Mesothelial cell of epicardium (in vitro differentiated cells): ENCODE measurements around the gene CCBE1. TPM values are rescaled to one million over a fixed set of nuclear protein-coding genes. Genes with fewer than 3 reads are reported as not detected.

Source experiments
- DNase-seq, 2 experiments: peaks; one replicate each; pipeline ENCODE4 v3.0.0; 2021; ENCODE audit warnings: low spot score in 2 of 2; ENCODE audit not compliant: unreplicated experiment in 2 of 2
- H3K27ac Mint-ChIP-seq: 2 replicates; pipeline ENCODE4 v1.8.0; 2021; ENCODE audit warnings: mixed read lengths
- H3K27me3 Mint-ChIP-seq: 2 replicates; pipeline ENCODE4 v1.8.0; 2021; ENCODE audit warnings: low read depth, mixed read lengths
- H3K36me3 Mint-ChIP-seq: 2 replicates; pipeline ENCODE4 v1.8.0; 2021; ENCODE audit warnings: mixed read lengths
- H3K4me1 Mint-ChIP-seq: 2 replicates; pipeline ENCODE4 v1.8.0; 2021; ENCODE audit warnings: mixed read lengths
- H3K4me3 Mint-ChIP-seq: 2 replicates; pipeline ENCODE4 v1.8.0; 2021; ENCODE audit warnings: mild to moderate bottlenecking, moderate library complexity, mixed read lengths
- H3K9me3 Mint-ChIP-seq: 2 replicates; pipeline ENCODE4 v1.8.0; 2021; ENCODE audit warnings: mixed read lengths
- total RNA-seq: library from RNA; stranded (reverse); gene quantifications from 3 replicates; pipeline ENCODE4 v1.2.1, GENCODE V29; 2021
- TF ChIP-seq, protein P1 (sequence below): fragments of 200-600 bp; sonication (generic); IDR thresholded peaks from one replicate; pipeline ENCODE4 v1.5.0; 2021; ENCODE audit warnings: antibody characterized with exemption; ENCODE audit not compliant: unreplicated experiment

Gene CCBE1
- total RNA-seq, 1 donor from 2014 or later, result 71.1 TPM

GRCh38 chr18:59562751-59563150 lies 134.5 kb downstream of the CCBE1 start:
- H3K4me3 Mint-ChIP-seq, result no peak overlapping the region
- TF ChIP-seq, protein P1, sequence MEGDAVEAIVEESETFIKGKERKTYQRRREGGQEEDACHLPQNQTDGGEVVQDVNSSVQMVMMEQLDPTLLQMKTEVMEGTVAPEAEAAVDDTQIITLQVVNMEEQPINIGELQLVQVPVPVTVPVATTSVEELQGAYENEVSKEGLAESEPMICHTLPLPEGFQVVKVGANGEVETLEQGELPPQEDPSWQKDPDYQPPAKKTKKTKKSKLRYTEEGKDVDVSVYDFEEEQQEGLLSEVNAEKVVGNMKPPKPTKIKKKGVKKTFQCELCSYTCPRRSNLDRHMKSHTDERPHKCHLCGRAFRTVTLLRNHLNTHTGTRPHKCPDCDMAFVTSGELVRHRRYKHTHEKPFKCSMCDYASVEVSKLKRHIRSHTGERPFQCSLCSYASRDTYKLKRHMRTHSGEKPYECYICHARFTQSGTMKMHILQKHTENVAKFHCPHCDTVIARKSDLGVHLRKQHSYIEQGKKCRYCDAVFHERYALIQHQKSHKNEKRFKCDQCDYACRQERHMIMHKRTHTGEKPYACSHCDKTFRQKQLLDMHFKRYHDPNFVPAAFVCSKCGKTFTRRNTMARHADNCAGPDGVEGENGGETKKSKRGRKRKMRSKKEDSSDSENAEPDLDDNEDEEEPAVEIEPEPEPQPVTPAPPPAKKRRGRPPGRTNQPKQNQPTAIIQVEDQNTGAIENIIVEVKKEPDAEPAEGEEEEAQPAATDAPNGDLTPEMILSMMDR, result no peak
- H3K36me3 Mint-ChIP-seq, result peaks cover 5% of the 10 kb centered on the region
- H3K4me1 Mint-ChIP-seq, result peaks cover 47% of the 10 kb centered on the region
- H3K27me3 Mint-ChIP-seq, result peaks cover 36% of the 10 kb centered on the region
- H3K27ac Mint-ChIP-seq, result no peak overlapping the region
- no peak for DNase-seq
- peaks cover 8% of the 10 kb centered on the region for H3K9me3 Mint-ChIP-seq

DNA sequence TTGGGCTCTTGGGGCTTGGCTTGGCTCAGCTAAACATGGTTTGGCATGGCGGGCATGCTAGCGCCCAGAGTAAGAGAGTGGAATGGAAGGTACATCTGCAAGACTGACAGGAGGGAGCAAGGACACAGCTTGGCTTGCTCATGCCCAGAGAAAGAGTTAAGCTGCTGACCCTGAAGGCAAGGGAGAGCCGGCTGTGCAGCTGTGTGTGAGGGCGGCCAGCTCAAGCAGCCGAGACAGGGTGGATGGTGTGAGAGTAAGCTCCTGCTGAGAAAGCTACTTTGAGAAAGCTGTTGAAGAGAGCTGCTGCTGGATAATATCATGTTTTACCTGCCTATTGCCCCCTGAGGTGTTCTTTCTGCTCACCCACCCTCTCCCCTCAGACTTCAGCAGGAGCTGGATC lies 135.6 kb downstream of the CCBE1 start:
- DNase-seq, result no peak
- Mint-ChIP-seq H3K36me3 (peaks cover 12% of the 10 kb centered on the region), H3K4me1 (peaks cover 41% of the 10 kb centered on the region), H3K9me3 (peaks cover 16% of the 10 kb centered on the region), H3K4me3 (no peak overlapping the region), H3K27me3 (peaks cover 36% of the 10 kb centered on the region), H3K27ac (no peak overlapping the region)
- TF ChIP-seq, protein P1, result no peak

- Mint-ChIP-seq H3K27ac (no peak overlapping the region), H3K27me3 (peaks cover 36% of the 10 kb centered on the region), H3K9me3 (peaks cover 16% of the 10 kb centered on the region), H3K36me3 (peaks cover 12% of the 10 kb centered on the region), H3K4me1 (peaks cover 42% of the 10 kb centered on the region), H3K4me3 (no peak overlapping the region)
- no peak for DNase-seq
- TF ChIP-seq, protein P1, result no peak
Measured at GRCh38 chr18:59560556-59560955, 136.7 kb downstream of the CCBE1 start.

GRCh38 chr18:59559528-59559927 lies 137.7 kb downstream of the CCBE1 start:
- TF ChIP-seq, protein P1, result no peak
- H3K4me3 Mint-ChIP-seq, result no peak overlapping the region
- H3K36me3 Mint-ChIP-seq, result peaks cover 12% of the 10 kb centered on the region
- H3K27me3 Mint-ChIP-seq, result peaks cover 32% of the 10 kb centered on the region
- no peak for DNase-seq
- no peak overlapping the region for H3K27ac Mint-ChIP-seq
- peaks cover 13% of the 10 kb centered on the region for H3K9me3 Mint-ChIP-seq
- H3K4me1 Mint-ChIP-seq, result peaks cover 47% of the 10 kb centered on the region

- Mint-ChIP-seq H3K9me3 (peaks cover 11% of the 10 kb centered on the region), H3K36me3 (peaks cover 12% of the 10 kb centered on the region), H3K4me3 (no peak overlapping the region), H3K27ac (peak overlapping the region; percentile 63), H3K27me3 (peaks cover 16% of the 10 kb centered on the region), H3K4me1 (peaks cover 52% of the 10 kb centered on the region)
- TF ChIP-seq, protein P1, result no peak
- no peak for DNase-seq
Measured at GRCh38 chr18:59555995-59556659, 141.1 kb downstream of the CCBE1 start.
